ENCODE results near the gene AKR1C1.
"Not testable (repeated sequence)": the region's sequence is repeated elsewhere in the genome, so short reads cannot be mapped to it uniquely, and the experiment has no call there.

AKR1C1 gene

DNA sequence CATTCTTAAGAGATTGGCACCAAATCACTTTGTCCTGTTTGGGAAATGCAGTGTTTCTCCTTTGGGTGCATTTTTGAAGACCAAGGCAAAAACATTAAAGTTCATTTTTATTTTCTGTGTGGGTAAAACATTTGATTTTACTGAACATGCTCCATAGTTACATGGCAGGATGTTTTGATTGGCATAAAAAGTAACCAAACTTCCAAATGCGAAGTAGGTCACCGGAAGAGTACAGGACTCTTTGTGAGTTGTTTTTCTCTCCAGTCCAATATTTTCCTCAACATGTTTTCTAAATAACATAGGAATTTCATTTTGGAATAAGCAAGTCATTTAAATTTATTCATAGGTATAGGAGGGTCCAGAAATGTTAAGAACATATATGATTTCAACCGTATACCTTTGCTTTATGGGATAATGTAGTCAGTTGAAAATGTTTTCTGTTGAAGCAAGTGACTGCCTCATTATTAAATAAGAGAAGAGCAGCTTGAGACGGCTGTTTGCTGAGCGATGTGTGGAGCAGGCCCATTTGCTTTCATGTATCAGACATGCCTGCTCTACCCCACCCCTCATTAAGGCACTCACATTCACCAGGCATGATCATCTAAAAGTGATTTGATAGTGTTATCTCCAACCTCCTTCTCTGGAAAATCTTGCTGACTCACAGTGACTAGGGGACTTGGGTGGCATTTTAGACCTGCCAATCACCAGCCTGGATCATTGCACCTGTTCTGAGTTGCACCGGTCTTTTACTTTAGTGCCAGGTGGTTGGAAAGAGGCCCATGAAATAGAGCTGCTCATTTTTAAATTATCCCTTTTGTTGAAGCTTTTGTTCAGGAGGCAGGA is 56.8 kb downstream of the AKR1C1 start:
- not testable (repeated sequence) for DNase-seq

- not testable (repeated sequence) for DNase-seq
Measured at GRCh38 chr10:5021624-5022290, 58.5 kb downstream of the AKR1C1 start.

DNA sequence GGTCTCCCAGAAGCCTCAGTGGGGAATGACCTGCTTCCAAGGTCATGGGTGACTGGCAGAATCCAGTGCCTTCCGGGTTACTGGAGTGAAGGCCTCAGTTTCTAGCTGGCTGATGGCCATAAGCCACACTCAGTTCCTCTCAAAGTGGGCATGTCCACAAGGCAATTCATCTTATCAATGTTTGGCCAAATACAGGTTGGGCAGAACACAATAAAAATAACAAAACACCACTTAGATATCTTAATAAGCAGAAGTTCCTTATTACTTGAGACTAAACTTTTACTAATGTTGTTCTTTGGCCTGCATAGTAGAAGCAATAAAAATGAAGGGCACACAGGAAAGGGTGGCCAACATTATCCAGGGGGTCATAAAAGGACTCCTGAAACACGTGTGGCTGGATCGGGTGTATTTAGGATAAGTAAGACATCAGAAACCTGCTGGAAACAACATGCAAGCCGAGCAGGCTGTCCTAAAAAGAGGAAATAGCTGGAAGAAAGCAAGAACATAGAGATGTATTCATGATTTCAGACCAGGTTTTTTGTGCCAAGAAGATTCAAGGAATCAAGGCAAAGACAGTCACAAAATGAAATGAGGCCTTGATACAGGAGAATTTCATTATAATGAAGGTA is 60.1 kb downstream of the AKR1C1 start:
- DNase-seq: no peak

GRCh38 chr10:5025461-5025881 is 62.3 kb downstream of the AKR1C1 start:
- DNase-seq: not testable (repeated sequence)

DNA sequence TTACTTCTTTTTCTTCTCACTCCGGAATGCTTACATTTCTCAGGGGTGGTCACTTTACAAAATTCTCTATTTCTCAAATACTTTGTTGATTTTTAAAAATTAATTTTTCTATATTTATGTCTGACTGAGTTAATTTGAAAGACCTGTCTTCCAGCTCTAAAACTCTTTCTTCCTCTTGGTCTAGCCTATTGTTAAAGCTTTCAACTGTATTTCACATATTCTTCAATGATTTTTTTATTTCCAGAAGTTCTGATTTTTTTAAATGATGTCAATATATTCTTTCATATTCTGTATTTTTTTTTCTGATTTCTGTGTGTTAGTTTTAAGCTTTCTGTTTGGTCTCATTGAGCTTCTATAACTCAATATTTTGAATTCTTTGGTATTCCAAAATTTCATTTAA is 67.8 kb downstream of the AKR1C1 start:
- no peak for DNase-seq

DNA sequence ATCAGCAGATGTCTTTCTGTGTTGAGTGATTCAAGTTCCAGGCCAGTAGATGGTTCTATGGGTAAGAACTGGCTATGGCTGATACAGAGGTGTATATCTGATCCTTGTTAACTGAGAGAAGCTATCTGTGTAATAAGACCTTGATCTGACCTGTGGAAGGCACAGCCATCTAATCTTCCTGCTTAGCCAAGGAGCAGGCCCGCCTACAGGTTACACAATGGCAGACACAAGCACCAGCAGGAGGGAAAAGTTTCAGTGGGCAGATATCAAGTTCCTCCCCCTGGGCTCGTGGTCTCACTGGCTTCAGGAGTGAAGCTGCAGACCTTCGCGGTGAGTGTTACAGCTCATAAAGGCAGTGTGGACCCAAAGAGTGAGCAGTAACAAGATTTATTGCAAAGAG is 68.4 kb downstream of the AKR1C1 start:
- not testable (repeated sequence) for DNase-seq

DNA sequence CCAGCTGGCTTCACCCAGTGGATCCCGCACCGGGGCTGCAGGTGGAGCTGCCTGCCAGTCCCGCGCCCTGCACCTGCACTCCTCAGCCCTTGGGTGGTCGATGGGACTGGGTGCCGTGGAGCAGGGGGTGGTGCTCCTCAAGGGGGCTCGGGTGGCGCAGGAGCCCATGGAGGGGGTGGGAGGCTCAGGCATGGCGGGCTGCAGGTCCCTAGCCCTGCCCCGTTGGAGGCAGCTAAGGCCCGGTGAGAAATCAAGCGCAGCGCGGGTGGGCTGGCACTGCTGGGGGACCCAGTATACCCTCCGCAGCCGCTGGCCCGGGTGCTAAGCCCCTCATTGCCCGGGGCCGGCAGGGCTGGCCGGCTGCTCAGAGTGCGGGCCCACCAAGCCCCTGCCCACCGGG is 69.2 kb downstream of the AKR1C1 start:
- DNase-seq: not testable (repeated sequence)
